Activated T-cell treated with anti-CD3 and anti-CD28 coated beads for 24 hours (primary cell): ENCODE data around the gene PA2G4.
A peak's percentile ranks its signal among the peaks of the same experiment; 100 is the strongest.
"Not testable (repeated sequence)": the region's sequence is repeated elsewhere in the genome, so short reads cannot be mapped to it uniquely, and the experiment has no call there.

Experiments used
- DNase-seq: peaks from one replicate; pipeline ENCODE4 v3.0.0-alpha.2; 2020; ENCODE audit warnings: low read depth

Gene PA2G4

DNA sequence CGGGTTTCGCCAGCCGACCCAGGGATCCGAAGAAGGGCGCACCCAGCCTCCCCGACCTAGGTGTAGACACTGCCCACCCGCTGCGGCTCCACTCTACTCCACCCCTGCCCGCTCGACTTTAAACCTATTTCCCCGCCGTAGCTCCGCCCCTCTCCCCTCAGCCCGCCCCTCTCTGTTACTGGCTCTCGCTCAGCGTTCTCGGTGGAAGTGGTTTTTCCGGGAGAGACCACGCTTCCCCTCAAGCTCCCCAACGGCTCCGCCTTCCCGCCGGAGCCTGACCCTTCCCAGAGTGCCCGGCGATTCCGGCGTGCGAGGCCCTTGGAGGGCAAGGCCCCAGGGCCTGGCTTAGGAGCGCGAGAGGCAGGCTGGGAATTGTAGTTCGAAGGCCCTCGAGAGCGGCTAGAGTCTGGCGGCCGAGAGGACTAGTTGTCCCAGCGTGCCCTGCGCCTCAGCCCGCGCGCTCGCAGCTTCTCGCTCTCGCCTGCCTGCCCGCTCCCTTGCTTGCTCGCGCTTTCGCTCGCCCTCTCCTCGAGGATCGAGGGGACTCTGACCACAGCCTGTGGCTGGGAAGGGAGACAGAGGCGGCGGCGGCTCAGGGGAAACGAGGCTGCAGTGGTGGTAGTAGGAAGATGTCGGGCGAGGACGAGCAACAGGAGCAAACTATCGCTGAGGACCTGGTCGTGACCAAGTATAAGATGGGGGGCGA, at the start of gene PA2G4:
TSS of gene PA2G4 (plus strand) at position 451 of the 706 bp plus-strand sequence. CDS start at position 630, 179 bp downstream.
- peak; percentile 96 for DNase-seq

DNA sequence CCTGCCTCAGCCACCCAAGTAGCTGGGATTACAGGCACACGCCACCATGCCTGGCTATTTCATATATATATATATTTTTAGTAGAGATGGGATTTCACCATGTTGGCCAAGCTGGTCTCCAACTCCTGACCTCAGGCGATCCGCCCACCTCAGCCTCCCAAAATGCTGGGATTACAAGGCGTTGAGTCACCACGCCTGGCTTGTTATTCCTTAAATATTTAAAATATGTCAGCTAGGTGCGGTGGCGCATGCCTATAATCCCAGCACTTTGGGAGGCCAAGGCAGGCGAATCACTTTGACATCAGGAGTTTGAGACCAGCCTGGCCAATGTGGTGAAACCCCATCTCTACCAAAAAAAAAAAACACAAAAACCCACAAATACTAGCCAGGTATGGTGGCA, 44.4 kb upstream of the PA2G4 start:
- DNase-seq, result not testable (repeated sequence)

DNA sequence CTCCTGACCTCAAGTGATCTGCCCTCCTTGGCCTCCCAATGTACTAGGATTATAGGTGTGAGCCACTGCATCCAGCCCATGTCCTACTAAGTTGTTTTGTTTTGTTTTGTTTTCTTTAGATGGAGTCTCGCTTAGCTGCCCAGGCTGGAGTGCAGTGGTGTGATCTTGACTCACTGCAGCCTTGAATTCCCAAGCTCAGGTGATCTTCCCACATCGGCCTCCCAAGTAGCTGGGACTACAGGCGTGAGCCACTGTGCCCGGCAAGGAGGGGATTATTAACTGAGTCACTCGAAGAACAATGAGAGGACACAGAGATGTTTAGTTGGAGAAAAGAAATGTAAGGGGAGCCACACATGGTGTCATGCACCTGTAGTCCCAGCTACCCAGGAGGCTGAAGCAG, 42.4 kb upstream of the PA2G4 start:
- DNase-seq, result no peak

DNA sequence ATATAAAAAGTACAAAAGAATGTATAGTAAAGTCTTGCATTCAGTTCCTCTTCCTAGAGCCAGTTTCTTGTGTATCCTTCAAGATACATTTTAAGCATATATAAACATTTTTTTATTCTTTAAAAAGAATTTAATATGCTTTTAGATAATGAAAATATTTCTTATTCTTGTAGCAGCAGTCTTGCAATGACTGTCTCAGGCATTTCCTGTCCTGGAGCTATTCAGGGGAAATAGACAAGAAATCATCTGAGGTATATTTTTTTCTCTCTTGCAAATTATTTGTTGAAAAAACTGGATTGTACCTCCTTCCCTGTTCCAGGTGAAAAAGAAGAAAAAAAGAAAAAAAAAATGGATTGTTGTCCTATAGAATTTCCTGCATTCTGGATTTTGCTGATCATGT, 41.4 kb upstream of the PA2G4 start:
- DNase-seq, result no peak

DNA sequence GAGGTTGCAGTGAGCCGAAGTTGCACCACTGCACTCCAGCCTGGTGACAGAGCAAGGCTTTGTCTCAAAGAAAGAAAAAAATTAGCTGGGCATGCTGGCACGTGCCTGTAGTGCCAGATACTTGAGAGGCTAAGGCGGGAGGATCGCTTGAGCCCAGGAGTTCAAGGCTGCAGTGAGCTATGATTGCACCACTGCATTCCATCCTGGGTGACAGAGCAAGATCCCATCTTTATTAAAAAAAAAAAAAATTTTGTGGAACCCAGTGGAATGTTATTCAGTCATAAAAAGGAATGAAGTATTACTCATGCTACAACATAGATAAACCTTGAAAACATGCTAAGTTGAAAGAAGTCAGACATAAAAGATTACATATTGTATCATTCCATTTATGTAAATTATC, 32.7 kb upstream of the PA2G4 start:
- DNase-seq, result no peak

DNA sequence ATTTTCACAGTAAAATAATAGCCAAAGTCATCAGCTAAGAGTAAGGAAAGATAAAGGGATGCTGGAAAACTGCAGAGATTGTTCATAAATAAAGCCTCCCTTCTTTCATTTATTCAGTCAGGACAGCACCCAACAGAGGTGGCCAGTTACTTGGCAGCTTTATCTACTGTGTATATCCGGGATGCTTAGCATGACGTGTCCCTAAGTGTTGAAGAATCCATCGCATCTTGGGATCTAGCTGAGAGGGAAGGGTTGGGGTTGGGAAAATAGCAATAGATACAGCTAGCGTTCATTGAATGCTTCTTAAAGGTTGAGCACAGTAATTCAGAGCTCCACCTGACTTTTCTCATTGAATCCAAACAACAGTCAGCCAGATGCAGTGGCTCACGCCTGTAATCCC, 30.0 kb upstream of the PA2G4 start:
- no peak for DNase-seq

DNA sequence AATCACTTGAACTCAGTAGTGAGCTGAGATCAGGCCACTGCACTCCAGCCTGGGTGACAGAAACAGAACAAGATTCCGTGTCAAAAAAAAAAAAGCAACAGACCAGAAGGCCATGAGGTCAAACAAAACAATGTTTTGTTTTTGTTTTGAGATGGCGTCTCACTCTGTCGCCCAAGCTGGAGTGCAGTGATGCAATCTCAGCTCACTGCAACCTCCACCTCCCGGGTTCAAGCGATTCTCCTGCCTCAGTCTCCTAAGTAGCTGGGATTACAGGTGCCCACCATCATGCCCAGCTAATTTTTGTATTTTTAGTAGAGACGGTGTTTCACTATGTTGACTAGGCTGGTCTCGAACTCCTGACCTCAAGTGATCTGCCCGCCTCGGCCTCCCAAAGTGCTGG, 26.4 kb upstream of the PA2G4 start:
- DNase-seq, result not testable (repeated sequence)

GRCh38 chr12:56078427-56078826, 25.9 kb upstream of the PA2G4 start:
- no peak for DNase-seq

DNA sequence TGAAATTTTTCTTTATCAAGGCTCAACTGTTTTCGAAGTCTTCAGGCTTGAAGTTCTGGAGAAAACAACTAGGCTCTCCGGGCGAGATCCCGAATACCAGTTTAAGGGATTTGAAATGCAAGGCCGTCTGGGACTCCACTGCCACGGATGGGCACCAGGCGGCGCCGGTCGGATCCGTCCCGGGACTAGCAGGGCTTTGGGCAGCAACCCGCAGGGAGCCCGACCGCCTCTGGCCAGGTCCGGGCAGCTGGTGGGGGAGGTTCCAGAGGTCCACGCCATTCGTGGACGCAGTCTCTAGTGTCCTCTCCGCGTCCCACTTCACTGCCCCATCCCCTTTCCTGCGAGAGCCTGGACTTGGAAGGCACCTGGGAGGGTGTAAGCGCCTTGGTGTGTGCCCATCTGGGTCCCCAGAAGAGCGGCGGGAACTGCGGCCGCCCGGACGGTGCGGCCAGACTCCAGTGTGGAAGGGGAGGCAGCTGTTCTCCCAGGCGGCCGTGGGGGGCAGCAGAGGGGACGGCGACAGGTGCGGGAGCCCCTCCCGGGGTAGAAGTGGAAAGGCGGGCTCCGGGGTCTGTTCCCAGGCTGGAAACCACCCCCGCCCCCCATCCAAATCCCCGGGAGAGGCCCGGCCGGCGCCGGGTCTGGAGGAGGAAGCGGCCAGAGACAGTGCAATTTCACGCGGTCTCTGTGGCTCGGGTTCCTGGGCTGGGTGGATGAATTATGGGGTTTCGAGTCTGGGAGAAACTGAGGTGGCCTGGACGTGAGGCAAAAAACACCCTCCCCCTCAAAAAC, 25.2 kb upstream of the PA2G4 start:
- DNase-seq, result peak; percentile 31

DNA sequence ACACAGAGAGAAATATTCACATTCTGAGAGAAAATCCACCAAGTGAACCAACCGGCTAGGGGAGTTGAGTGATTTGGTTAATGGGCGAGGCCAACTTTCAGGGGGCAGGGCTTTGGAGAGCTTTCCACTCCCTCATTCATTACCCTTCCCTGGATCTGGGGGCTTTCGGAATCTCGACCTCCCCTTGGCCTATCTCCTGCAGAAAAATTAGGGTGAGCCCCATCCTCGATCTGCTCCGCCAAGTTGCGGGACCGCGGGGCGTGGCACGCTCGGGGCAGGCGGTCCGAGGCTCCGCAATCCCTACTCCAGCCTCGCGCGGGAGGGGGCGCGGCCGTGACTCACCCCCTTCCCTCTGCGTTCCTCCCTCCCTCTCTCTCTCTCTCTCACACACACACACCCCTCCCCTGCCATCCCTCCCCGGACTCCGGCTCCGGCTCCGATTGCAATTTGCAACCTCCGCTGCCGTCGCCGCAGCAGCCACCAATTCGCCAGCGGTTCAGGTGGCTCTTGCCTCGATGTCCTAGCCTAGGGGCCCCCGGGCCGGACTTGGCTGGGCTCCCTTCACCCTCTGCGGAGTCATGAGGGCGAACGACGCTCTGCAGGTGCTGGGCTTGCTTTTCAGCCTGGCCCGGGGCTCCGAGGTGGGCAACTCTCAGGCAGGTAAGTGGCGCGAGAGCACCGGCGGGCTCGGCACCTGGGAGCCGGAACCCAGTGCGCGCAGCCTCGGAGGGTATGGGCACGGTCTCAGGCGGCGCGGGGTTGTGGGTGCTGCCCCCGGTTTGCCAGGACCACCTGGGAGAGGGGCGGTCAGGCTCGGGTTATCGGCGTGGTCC, 24.4 kb upstream of the PA2G4 start, which contains the start of gene ERBB3:
TSS of gene ERBB3 (plus strand) at position 443 of the 833 bp plus-strand sequence. CDS start at position 579, 136 bp downstream.
- peak; percentile 56 for DNase-seq

DNA sequence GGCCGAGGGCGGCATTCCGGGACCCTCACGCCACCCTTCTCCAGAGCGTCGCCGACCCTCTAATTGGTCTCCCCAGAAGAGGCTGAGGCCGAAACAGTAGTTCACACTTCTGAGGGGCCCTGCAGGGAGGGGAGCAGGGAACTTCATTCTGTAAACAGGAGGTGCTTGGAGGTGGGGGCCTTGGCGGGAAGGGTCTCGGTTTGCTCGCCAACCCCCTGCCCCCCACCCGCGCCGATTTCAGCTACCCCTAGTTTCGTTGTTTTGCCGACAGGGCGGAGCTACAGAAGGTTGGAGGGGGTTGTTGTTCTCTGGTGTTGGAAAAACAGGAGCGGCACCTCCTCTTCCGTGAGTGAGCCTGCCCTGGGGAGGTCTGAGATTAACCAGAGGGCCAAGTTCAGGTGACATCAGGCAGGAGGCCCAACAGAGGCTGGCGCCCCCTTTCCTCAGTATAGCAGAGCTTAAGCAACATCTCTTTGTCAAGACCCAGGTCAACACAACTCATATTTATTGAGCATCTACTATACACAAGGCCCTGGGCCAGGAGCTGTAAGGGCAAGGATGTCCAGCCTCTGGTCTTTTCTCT, 23.7 kb upstream of the PA2G4 start:
- DNase-seq, result no peak

DNA sequence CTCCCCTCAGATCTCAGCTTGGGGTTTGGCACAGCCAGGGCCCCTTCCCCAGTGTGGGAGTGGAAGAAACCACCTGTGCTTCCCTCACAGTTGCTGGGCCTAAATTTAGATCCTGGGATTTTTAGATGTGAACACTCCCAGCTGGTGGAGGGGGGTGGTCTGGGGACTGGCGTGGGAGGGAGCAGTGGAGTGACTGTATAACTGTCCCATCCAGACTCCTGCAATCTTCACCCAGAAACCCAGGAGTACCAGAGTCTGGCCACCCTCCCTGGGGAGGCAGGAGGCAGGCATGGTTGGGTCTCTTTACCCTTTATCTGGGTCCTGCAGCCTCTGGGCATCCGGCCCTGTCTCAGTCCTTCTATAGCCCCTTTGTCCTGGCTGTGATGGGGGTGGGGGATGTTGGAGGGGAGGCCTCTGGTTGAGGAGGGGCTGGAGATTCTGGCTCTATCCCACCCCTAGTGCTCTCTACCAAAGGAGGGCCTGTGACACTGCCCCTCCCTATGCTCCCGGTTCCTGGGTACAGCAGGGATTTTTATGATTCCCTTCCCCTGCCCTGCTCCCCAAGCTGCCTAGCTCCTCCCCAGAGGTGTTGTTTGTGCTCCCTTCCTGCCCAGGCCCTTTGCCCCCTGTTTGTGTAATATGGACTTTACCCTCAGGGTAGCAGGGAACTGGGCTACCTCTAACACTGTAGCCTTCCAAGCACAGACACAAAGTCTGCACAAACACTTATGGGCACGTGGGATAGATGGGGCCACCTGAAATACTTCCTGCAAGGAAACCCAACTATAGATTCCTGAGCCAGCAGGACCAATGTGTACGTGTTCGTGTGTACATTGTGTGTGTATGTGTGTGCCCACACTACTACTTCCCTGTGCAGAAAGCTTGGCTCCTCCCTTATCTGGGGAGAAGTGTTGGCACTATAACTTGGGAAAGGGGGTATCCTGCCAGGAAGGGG, 22.7 kb upstream of the PA2G4 start:
- DNase-seq, result no peak

DNA sequence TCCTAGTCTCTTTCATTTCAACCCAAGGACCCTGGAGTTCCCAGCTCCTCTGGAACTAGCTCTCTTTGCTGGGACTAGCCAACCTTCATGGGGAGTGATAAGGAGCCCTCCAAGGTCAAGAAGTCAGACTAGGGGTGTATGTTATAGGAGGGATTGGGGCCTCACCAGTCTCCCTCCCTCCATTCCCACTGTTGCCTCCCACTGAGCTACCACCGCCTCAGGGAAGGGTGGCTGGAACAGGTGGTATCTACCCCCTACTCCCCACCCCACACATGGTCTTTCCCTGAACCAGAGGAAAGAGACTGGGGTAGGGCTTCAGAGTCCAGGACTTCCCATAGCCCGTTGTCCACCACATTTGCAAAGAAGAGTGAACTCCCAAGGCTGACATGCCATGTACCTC, 22.0 kb upstream of the PA2G4 start:
- no peak for DNase-seq

- DNase-seq, result no peak
These were observed 21.4 kb upstream of the PA2G4 start for GRCh38 chr12:56082967-56083366.

GRCh38 chr12:56084958-56085543, 19.3 kb upstream of the PA2G4 start:
- DNase-seq, result no peak

DNA sequence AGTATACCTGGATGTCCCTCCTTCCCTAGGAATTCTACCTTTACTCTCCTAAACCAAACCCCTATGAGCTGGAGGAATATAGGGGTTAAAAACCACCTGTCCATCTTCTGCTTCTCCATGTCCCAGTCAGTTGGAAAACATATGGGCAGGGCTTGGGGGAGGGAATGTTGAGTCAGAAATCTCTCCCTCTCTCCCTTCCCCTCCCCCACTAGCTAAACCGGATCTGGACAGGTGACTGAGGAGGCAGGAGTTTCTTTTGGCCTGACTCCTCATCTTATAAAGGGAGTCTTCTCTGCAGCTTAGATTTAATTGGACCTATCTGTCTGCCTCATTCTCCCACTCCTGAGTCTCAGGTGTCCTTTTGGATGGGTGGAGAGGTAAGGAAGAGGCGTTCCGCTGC, 18.3 kb upstream of the PA2G4 start:
- no peak for DNase-seq

GRCh38 chr12:56086608-56087007, 17.8 kb upstream of the PA2G4 start:
- no peak for DNase-seq

GRCh38 chr12:56087220-56087619, 17.1 kb upstream of the PA2G4 start:
- DNase-seq, result no peak

GRCh38 chr12:56097738-56098137, 6.6 kb upstream of the PA2G4 start:
- no peak for DNase-seq

- no peak for DNase-seq
These were observed 5.8 kb upstream of the PA2G4 start for GRCh38 chr12:56098592-56098991.

DNA sequence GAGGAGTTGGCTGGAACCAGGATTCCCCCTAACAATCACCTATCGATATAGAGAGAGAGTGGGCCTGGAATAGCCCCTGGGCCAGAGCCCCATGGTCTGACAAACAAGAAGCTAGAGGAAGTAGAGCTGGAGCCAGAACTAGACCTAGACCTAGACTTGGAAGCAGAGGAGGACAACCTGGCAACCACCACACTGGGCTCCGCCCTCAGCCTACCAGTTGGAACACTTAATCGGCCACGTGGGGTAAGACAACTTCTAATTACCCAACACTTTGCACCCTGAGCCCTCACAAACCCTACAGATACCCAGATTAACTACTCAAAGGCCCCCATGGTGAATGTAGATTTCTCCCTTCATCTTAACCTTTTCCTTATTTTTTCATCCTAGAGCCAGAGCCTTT, 4.6 kb upstream of the PA2G4 start:
- DNase-seq, result no peak
